ENCODE measurements around the gene TOX3. TPM values are rescaled to one million over a fixed set of nuclear protein-coding genes. Genes with fewer than 3 reads are reported as not detected.

TOX3 gene
- total and polyA plus RNA-seq, 2 experiments from 2014 or later = 9.8 to 15.6 TPM

- no peak for TF ChIP-seq ETS1 (IDR thresholded peaks at IDR 0.05)
- TF ChIP-seq EZH2 (IDR thresholded peaks at IDR 0.05; ENCODE audit: low read depth, unreplicated experiment) = no peak
- no peak for TF ChIP-seq NANOG (IDR thresholded peaks at IDR 0.05; ENCODE audit: borderline replicate concordance)
- no peak for TF ChIP-seq EZH2phosphoT487 (IDR thresholded peaks at IDR 0.05; ENCODE audit: unreplicated experiment)
- no peak for TF ChIP-seq CREB1 (CRISPR knock-in tag; IDR thresholded peaks at IDR 0.05; ENCODE audit: low read depth)
- TF ChIP-seq ZNF331 (CRISPR knock-in tag; IDR thresholded peaks at IDR 0.05; ENCODE audit: low read depth) = no peak
Observed at GRCh38 chr16:52500963-52501362, 46.0 kb downstream of the TOX3 start (continued).

- Histone ChIP-seq H3K4me2 (peak overlapping the region; percentile 5), H3K36me3 (ENCODE audit: insufficient read depth) (no peaks in the 10 kb centered on the region), H3K79me2 (replicated peaks; ENCODE audit: insufficient read depth) (peaks cover 79% of the 10 kb centered on the region), H3K27me3 (ENCODE audit: insufficient read depth) (no peaks in the 10 kb centered on the region), H3K4me3 (peak overlapping the region; percentile 19; the same call in 1 of the 2 replicates), H3F3A (replicated peaks; ENCODE audit: low read depth) (no peaks in the 10 kb centered on the region), H3K9me2 (ENCODE audit: insufficient read depth) (no peaks in the 10 kb centered on the region), H4K20me1 (replicated peaks; ENCODE audit: insufficient read depth) (0 out of 2 replicates have a peak, but pooled peaks cover 6% of the 10 kb centered on the region), H3K27ac (ENCODE audit: low read depth) (peak overlapping the region; percentile 85), H3K4me1 (ENCODE audit: insufficient read depth) (peaks cover 46% of the 10 kb centered on the region), H2AFZ (no peak overlapping the region)
- no peaks in the 10 kb centered on the region for H3K27me3 Mint-ChIP-seq (ENCODE audit: insufficient read depth, low read depth, poor library complexity)
- DNase-seq (ENCODE audit: low spot score) (peak; percentile 28), ATAC-seq (peak; percentile 70)
- no peaks in the 10 kb centered on the region for H3K36me3 Mint-ChIP-seq (ENCODE audit: low read depth)
- peak overlapping the region; percentile 79; the same call in 1 of the 2 replicates for H3K27ac Mint-ChIP-seq
- H3K4me1 Mint-ChIP-seq = peaks cover 56% of the 10 kb centered on the region
- H3K9me3 Mint-ChIP-seq = no peaks in the 10 kb centered on the region
- H3K4me3 Mint-ChIP-seq = no peak overlapping the region; the same call in 1 of the 3 replicates
- TF ChIP-seq REST (IDR thresholded peaks at IDR 0.05; ENCODE audit: unreplicated experiment) (no peak), JUNB (IDR thresholded peaks at IDR 0.05; ENCODE audit: unreplicated experiment) (no peak), POLR2AphosphoS5 (IDR thresholded peaks at IDR 0.05; ENCODE audit: low read depth) (no peak), ETS1 (IDR thresholded peaks at IDR 0.05) (no peak), ZNF114 (CRISPR knock-in tag; IDR thresholded peaks at IDR 0.05) (no peak), ZNF331 (CRISPR knock-in tag; IDR thresholded peaks at IDR 0.05; ENCODE audit: low read depth) (no peak), NANOG (IDR thresholded peaks at IDR 0.05; ENCODE audit: borderline replicate concordance) (no peak), ZNF462 (CRISPR knock-in tag; IDR thresholded peaks at IDR 0.05) (no peak), EZH2 (IDR thresholded peaks at IDR 0.05; ENCODE audit: low read depth, unreplicated experiment) (no peak), STAT1 (IDR thresholded peaks at IDR 0.05; ENCODE audit: unreplicated experiment) (no peak)
Observed at GRCh38 chr16:52499060-52499440, 47.9 kb downstream of the TOX3 start.
